OCI-LY7 (cell line): ENCODE results near the gene SLC1A3.
"Not testable (repeated sequence)": the region's sequence is repeated elsewhere in the genome, so short reads cannot be mapped to it uniquely, and the experiment has no call there.

Source experiments
- EZH2phosphoT487 ChIP-seq: fragments of 200-600 bp; sonication (generic); IDR thresholded peaks from 2 replicates; pipeline ENCODE4 v1.6.1; 2018; ENCODE audit warnings: low read depth, borderline replicate concordance, mild to moderate bottlenecking, mixed run types, antibody characterized with exemption, low read length, moderate library complexity, mixed read lengths
- TF ChIP-seq, protein P1 (sequence below): fragments of 200-600 bp; sonication (generic); conservative IDR thresholded peaks from 2 replicates; pipeline ENCODE4 v1.5.1; 2014; ENCODE audit warnings: mild to moderate bottlenecking, antibody characterized with exemption, low read length, moderate library complexity, mixed read lengths

- TF ChIP-seq, protein P1, sequence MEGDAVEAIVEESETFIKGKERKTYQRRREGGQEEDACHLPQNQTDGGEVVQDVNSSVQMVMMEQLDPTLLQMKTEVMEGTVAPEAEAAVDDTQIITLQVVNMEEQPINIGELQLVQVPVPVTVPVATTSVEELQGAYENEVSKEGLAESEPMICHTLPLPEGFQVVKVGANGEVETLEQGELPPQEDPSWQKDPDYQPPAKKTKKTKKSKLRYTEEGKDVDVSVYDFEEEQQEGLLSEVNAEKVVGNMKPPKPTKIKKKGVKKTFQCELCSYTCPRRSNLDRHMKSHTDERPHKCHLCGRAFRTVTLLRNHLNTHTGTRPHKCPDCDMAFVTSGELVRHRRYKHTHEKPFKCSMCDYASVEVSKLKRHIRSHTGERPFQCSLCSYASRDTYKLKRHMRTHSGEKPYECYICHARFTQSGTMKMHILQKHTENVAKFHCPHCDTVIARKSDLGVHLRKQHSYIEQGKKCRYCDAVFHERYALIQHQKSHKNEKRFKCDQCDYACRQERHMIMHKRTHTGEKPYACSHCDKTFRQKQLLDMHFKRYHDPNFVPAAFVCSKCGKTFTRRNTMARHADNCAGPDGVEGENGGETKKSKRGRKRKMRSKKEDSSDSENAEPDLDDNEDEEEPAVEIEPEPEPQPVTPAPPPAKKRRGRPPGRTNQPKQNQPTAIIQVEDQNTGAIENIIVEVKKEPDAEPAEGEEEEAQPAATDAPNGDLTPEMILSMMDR = not testable (repeated sequence)
- TF ChIP-seq EZH2phosphoT487 = not testable (repeated sequence)
Observed at GRCh38 chr5:36579858-36580257, 26.5 kb upstream of the SLC1A3 start.
